GM19468 (cell line): Measurements from ENCODE around the gene SEC14L3.

Experiments
- ATAC-seq: cut with Tn5 transposase; IDR thresholded peaks from one replicate; pipeline ENCODE4 v1.9.1; 2021; ENCODE audit warnings: mild to moderate bottlenecking, moderate library complexity, moderate number of reproducible peaks; ENCODE audit not compliant: unreplicated experiment; ENCODE audit errors: extremely low read depth

SEC14L3 gene

GRCh38 chr22:30424534-30425326 is 47.1 kb downstream of the SEC14L3 start:
- ATAC-seq: no peak

- ATAC-seq: peak; percentile 77
Observed at GRCh38 chr22:30423959-30424533, 47.8 kb downstream of the SEC14L3 start.

GRCh38 chr22:30423301-30423958 is 48.4 kb downstream of the SEC14L3 start:
- no peak for ATAC-seq

GRCh38 chr22:30422481-30423300 is 49.1 kb downstream of the SEC14L3 start:
- no peak for ATAC-seq

- no peak for ATAC-seq
Observed at GRCh38 chr22:30421695-30422480, 49.9 kb downstream of the SEC14L3 start.

GRCh38 chr22:30420347-30421125 is 51.3 kb downstream of the SEC14L3 start:
- ATAC-seq: no peak

GRCh38 chr22:30416837-30417236 is 55.0 kb downstream of the SEC14L3 start:
- no peak for ATAC-seq

GRCh38 chr22:30416403-30416802 is 55.4 kb downstream of the SEC14L3 start:
- ATAC-seq: no peak

GRCh38 chr22:30414525-30415047 is 57.2 kb downstream of the SEC14L3 start:
- ATAC-seq: no peak

GRCh38 chr22:30413745-30414524 is 57.9 kb downstream of the SEC14L3 start:
- no peak for ATAC-seq

- ATAC-seq: no peak
Observed at GRCh38 chr22:30413001-30413400, 58.8 kb downstream of the SEC14L3 start.

GRCh38 chr22:30411780-30412179 is 60.0 kb downstream of the SEC14L3 start:
- ATAC-seq: no peak
